ENCODE data around the gene NXN.
A peak's percentile ranks its signal among the peaks of the same experiment; 100 is the strongest.
"Not testable (repeated sequence)": the region's sequence is repeated elsewhere in the genome, so short reads cannot be mapped to it uniquely, and the experiment has no call there.

NXN gene

GRCh38 chr17:814371-814770 lies 165.2 kb downstream of the NXN start:
- DNase-seq, result no peak

- DNase-seq, result no peak
Observed at GRCh38 chr17:812638-813204, 166.9 kb downstream of the NXN start.

DNA sequence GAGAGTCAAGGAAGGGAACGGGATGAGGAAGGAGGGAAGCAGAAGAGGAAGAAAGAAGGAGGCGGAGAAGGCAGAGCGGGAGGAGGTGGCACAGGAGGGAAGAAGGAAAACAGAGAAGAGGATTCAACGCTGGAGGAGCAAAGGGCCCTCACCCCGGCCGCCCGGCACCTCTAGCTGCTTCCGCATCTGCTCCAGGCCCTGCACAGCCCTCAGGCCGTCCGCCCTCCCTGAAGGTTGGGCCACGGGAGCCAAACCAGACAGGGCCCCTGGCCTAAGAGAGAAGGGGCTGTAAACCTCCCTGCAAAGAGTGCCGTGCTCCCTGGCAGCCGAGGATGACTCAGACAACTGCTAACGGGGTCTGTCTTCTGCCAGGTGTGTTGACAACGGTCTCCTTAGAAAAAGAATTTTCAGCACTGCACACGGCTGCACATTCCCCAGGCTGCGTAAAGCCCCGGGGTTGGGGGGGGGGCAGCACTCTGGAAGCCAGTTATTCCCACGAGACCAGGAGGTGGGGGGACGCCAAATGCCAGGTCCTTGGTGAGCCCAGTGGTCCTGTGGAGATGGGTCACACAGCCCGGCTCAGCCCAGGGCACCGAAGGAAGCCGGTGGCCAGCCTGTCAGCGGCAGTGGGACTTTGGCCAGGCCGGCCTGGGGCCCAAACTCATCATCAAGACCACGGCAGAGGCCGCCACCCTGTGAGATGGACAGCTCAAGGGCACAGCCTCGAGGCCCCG lies 168.4 kb downstream of the NXN start:
- no peak for DNase-seq

DNA sequence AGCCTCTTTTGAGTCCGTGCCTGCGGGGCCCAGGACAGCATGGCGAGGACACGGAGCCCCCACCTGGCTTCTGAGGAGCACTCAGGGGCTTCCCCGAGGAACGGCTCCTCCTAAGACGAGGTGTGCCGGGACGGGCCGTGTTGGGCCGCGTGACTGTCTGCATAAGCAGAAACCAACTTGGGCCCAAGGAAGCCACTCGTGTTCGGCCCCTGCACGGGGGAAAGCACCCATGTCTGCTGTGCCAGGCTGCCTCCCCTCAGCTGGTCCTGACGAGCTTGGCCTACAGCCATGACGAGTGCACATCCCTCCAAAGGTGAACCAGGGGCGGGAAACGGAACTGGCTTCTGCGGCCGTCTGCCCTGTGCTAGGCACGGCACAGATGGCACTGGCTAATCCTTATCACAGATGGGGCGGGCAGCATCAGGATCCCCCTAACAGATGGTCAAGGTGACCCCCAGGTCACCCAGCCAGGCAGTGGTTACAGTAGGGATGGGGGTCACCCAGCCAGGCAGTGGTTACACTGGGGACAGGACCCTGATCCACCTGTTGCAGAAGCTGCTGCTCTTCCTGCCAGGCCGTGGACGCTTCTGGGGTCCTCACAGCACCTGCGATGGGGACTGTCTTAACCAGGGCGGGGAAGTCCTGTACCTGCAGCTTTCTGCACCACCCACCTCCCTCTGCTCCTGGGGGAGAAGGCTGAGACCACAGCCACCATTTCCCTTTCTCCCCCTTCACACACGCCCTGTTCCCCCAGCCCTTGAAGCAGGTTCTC lies 171.9 kb downstream of the NXN start:
- DNase-seq, result no peak

- DNase-seq, result no peak
Observed at GRCh38 chr17:806781-807522, 172.6 kb downstream of the NXN start.

GRCh38 chr17:806346-806745 lies 173.2 kb downstream of the NXN start:
- DNase-seq, result no peak

GRCh38 chr17:805886-806285 lies 173.7 kb downstream of the NXN start:
- DNase-seq, result not testable (repeated sequence)

DNA sequence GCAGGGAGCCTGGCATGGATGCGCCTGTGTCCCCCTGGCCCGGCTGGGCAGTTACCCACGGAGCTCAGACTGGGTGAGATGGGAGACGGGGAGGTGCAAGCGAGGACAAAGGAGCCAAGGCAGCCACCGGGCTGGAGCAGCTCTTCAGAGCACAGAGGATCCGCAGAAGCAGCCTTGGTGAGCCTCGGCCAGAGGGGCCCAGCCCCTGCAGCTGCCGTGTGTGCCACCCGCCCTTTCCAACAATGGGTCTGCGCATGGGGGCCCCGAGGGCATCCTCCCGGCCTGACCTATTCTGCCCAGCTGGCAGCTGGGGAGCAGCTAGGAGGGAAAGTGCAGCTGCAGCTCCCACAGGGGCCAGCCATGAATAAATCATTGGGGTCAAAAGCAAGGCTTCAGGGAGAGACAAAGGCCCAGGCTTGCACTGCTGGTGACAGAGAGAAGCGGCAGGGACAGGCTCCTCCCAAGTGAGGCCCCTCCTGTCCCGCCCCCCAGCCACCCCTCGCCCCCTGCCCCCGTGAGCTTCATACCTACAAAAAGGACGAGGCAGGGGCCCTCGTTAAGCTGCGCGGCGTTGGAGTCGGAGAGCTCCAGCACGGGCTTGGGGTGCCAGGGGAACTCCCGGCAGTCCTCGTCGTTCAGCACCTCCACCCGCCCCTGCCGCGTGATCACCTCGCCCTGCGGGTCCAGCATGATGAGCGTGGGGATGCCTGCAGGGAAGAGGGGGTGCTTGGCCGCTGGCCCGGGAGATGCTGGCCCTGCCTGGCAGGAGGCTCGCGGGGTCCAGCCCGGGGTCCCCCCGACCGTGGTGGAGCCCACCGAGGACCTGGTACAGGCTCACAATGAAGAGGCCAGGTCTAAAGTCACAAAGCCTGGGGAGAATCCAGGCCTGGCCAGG lies 174.8 kb downstream of the NXN start:
- DNase-seq, result no peak

DNA sequence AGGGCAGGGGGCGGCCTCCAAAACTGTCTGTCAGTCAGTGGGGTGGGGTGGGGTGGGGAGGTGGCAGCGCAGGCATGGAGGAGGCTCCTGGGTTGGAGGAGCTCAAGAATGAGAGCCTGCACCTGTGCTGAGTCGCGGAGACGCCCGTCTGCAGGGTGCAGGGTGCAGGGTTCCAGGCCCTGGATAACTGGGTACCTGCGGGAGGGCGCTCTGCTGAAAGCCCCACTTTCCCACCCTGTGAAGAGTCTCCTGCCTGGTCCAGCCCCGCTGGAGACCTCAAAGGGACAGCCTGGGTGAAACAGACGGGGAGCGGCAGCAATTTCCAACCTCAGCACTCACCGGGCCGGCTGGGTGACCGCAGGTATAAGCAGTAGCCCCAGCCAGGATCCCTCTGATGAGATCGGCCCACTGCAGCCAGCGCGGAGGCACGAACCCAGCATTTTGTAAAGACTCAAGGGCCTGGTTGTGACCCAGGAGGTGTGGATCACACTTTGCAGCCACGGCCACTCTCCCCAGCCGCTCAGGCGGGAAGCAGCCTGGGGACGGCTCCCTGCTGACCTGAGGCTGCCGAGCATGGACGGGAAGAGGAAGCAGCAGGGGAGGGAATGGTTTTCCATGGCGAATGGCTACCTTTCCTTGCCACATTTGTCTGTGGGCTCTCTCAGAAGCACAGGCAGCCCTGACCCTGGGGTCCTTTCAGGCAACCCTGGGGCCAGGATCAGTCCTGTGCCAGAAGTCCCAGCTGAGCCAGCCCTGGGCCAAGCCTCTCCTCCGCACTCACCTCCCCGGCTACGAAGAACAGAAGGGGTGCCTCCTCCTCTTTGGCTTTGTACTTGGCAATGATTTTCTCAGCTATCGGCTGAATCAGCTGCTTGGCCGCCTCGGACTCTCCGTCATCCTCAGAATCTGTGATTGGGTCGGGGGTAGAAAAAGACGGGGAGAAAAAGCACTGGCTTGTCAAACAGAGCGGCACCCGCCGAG lies 176.4 kb downstream of the NXN start:
- no peak for DNase-seq

GRCh38 chr17:802481-802880 lies 177.1 kb downstream of the NXN start:
- no peak for DNase-seq

GRCh38 chr17:801660-802059 lies 177.9 kb downstream of the NXN start:
- no peak for DNase-seq

GRCh38 chr17:800446-801242 lies 178.9 kb downstream of the NXN start:
- DNase-seq, result no peak

GRCh38 chr17:799261-799660 lies 180.3 kb downstream of the NXN start:
- DNase-seq, result no peak

GRCh38 chr17:798246-798645 lies 181.3 kb downstream of the NXN start:
- no peak for DNase-seq

DNA sequence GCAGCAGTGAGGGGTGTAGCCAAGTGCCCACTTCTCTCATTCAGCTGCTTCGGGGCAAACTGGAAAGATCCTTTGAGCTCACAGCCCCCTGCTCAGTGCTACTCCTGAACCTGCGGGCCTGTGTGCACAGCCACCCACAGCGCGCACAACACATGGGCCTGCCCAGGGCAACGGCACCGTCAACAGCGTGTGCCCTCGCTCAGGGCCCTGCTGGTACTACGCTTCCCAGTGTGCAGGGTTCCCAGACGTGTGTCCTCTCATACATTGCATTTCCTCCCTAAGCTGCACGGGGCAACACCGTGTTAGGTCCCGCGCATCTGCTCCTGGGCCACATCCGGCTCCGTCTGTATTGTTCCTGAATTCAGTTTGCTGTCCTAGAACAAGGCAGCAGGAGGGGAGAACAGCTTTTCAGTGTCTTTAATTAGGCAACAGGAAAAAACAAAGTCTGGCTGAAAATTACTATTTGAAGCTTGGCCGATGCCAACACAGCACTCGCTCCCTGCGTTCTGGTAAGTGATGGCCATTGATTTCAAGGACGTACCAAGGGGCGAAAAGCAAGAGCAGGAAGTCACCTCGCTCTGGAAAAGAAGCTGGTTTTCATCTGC lies 182.2 kb downstream of the NXN start:
- no peak for DNase-seq

DNA sequence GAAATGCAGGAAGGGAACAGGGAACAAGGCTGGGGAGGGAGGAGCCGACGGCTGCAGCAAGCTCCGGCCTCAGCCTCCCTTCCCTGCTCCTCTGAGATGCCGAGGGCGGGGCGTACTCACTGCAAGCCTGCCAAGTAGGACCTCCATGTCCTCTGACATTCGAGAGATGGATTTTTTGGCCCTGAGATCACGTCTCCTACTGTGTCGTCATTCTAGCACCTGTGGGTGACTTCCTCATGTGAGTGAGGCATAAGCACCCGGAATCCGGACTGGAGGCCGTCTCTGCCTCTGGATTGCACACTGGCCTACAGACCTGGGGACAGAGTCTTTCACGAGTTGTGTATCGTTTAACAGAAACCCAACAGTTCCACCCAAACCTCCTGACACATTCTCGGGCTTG lies 183.0 kb downstream of the NXN start:
- no peak for DNase-seq

DNA sequence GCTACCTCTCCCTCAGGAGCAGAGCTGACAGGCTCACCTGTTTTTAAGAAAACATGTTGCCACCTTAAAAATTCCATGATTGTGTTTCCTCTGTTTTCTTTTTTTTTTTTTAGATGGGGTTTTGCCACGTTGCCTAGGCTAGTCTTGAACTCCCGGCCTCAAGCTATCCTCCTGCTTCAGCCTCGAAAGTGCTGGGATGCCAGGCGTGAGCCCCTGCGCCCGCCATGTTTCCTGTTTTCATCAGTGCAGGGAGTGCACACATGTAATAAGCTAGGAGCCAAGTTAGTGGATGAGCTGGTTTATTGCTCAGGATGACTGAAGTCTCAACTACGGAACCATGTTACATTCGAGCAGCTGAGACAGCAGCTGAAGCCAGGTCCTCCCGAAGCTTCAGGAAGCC lies 183.9 kb downstream of the NXN start:
- no peak for DNase-seq

DNA sequence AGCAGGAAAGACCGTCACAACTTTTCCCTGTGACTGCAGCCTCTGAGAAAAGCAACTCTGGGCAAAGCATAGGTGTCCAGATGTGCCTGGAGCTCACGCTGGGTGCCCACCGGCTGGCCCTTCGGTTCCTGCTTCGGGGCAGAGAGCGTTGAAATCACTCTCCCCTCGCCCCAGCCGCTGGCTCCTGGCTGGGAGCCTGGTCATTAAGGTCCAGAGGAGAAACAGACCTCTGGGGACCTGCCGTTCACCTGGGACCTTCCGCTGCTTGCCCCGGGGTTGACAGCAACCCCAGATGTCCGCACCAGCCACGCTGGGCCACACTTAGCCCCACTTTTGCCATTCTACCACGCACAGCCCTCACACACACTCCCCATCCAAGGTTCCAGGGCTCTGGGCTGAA lies 184.3 kb downstream of the NXN start:
- DNase-seq, result no peak

GRCh38 chr17:794876-795275 lies 184.7 kb downstream of the NXN start:
- peak; percentile 65 for DNase-seq

DNA sequence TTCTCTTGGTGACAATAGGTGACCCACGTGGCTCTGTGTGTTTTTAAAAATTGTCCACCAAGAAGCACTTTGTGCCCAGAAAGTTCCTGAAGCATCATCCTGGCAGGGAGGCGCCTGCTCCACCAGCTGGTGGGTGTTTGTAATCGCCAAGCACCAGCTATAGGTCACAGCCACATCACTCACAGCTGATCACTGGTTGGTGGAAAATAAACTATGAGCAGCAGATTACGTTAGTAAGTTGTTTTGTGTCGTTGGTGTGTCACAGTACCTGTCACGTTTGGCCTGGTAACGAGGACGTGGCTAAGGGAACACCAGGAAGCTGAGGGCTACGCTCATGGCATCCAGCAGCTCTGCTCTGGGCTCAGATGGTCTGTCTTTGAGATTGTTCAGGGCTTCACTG lies 187.3 kb downstream of the NXN start:
- DNase-seq, result no peak
